H1 (cell line): ENCODE results near the gene OR9K2. TPM values are rescaled to one million over a fixed set of nuclear protein-coding genes. Genes with fewer than 3 reads are reported as not detected.

Experiments
- CTCF ChIA-PET: fragments of 300-600 bp; sonication (Branson Sonifier 250); formaldehyde crosslinking; loops from one replicate; lab custom pipeline; 2021; ENCODE audit not compliant: partially characterized antibody; lab: Charles Lee
- POLR2A ChIA-PET: fragments of 300-600 bp; sonication (Branson Sonifier 250); formaldehyde crosslinking; loops from one replicate; lab custom pipeline; 2021; ENCODE audit warnings: inconsistent platforms; ENCODE audit not compliant: partially characterized antibody; lab: Charles Lee
- DNase-seq, 2 experiments: peaks; one replicate each; pipeline versions ENCODE4 v3.0.0 to v3.0.0-alpha.2; 2010 to 2022; ENCODE audit warnings: low spot score in 2 of 2, low read depth in 1 of 2, mixed read lengths in 1 of 2
- FAIRE-seq: peaks from 2 replicates; lab custom pipeline; 2011; peaks lifted over from hg19 to GRCh38; lab: Jason Lieb, UNC
- H2AFZ ChIP-seq: 2 replicates; pipeline ENCODE4 v1.8.1; 2012; ENCODE audit warnings: low read length, inconsistent platforms
- H2AK5ac ChIP-seq: 2 replicates; pipeline ENCODE4 v1.6.1; 2013; ENCODE audit warnings: low read depth, low read length
- H2BK120ac ChIP-seq: replicated peaks from 2 replicates; pipeline ENCODE3; 2013; ENCODE audit warnings: low read depth, low read length, inconsistent platforms
- H2BK12ac ChIP-seq: 2 replicates; pipeline ENCODE4 v1.6.1; 2013; ENCODE audit warnings: low read depth, low read length
- H2BK15ac ChIP-seq: 2 replicates; pipeline ENCODE4 v1.6.1; 2013; ENCODE audit warnings: low read length
- H2BK20ac ChIP-seq: 2 replicates; pipeline ENCODE4 v1.6.1; 2013; ENCODE audit warnings: low read length
- H2BK5ac ChIP-seq: 2 replicates; pipeline ENCODE4 v1.6.1; 2013; ENCODE audit warnings: low read depth, low read length
- H3K14ac ChIP-seq: 2 replicates; pipeline ENCODE4 v1.6.1; 2013; ENCODE audit warnings: inconsistent platforms; ENCODE audit not compliant: insufficient read length
- H3K18ac ChIP-seq: 2 replicates; pipeline ENCODE4 v1.6.1; 2013; ENCODE audit warnings: low read length; ENCODE audit errors: extremely low read depth
- H3K23ac ChIP-seq: 2 replicates; pipeline ENCODE4 v1.6.1; 2013; ENCODE audit warnings: inconsistent platforms; ENCODE audit not compliant: insufficient read length
- H3K23me2 ChIP-seq: 2 replicates; pipeline ENCODE4 v1.6.1; 2013; ENCODE audit warnings: low read depth, low read length
- H3K27ac ChIP-seq: 2 replicates; pipeline ENCODE4 v1.6.1; 2011; ENCODE audit warnings: low read depth, low read length, inconsistent platforms
- H3K27me3 ChIP-seq, 4 experiments: replicated peaks in 1 of 4; 1 replicate in 1 of 4; 2 replicates in 3 of 4; pipeline versions ENCODE4 v1.6.1 to v1.8.1; 2011 to 2013; ENCODE audit warnings: low read length in 3 of 4, mild to moderate bottlenecking in 3 of 4, inconsistent platforms in 2 of 4, mixed read lengths in 2 of 4, moderate library complexity in 1 of 4; ENCODE audit not compliant: control insufficient read depth in 3 of 4, insufficient read depth in 3 of 4; ENCODE audit errors: extremely low read depth in 1 of 4
- H3K36me3 ChIP-seq, 4 experiments: 2 replicates each; pipeline versions ENCODE4 v1.6.1 to v1.8.1; 2011 to 2013; ENCODE audit warnings: mild to moderate bottlenecking in 4 of 4, low read length in 3 of 4, moderate library complexity in 2 of 4, control low read depth in 1 of 4, inconsistent platforms in 1 of 4; ENCODE audit not compliant: insufficient read depth in 4 of 4, control insufficient read depth in 2 of 4
- H3K4ac ChIP-seq: replicated peaks from 2 replicates; pipeline ENCODE3; 2013; ENCODE audit warnings: low read length, low read depth, mixed read lengths, inconsistent platforms; ENCODE audit not compliant: insufficient read length
- H3K4me1 ChIP-seq, 4 experiments: replicated peaks in 1 of 4; 1 replicate in 1 of 4; 2 replicates in 3 of 4; pipeline versions ENCODE4 v1.6.1 to v1.8.1; 2011 to 2013; ENCODE audit warnings: low read length in 3 of 4, inconsistent platforms in 2 of 4, mixed read lengths in 1 of 4; ENCODE audit not compliant: insufficient read depth in 4 of 4, control insufficient read depth in 3 of 4
- H3K4me2 ChIP-seq, 2 experiments: 2 replicates each; pipeline versions ENCODE4 v1.6.1 to v1.8.1; 2011 to 2013; ENCODE audit warnings: low read depth in 2 of 2, low read length in 2 of 2, control low read depth in 1 of 2, inconsistent platforms in 1 of 2, mild to moderate bottlenecking in 1 of 2; ENCODE audit not compliant: insufficient read depth in 1 of 2
- H3K4me3 ChIP-seq, 4 experiments: fragments of 200-600, 300-600 bp in 1 of 4; sonication (generic), shearing (Covaris generic), sonication (Bioruptor Twin) in 1 of 4; 2 replicates each; pipeline versions ENCODE4 v1.5.1 to v1.8.1; 2011 to 2016; ENCODE audit warnings: low read length in 4 of 4, low read depth in 3 of 4, control low read depth in 2 of 4, inconsistent platforms in 2 of 4, mild to moderate bottlenecking in 2 of 4, mixed read lengths in 1 of 4, moderate library complexity in 1 of 4; ENCODE audit not compliant: insufficient read depth in 2 of 4; ENCODE audit errors: extremely low read depth in 1 of 4
- H3K56ac ChIP-seq: replicated peaks from 2 replicates; pipeline ENCODE3; 2013; ENCODE audit warnings: low read depth, mild to moderate bottlenecking, mixed read lengths, low read length, inconsistent platforms; ENCODE audit not compliant: insufficient read length
- H3K79me1 ChIP-seq: 2 replicates; pipeline ENCODE4 v1.6.1; 2013; ENCODE audit warnings: low read depth, low read length, control low read depth
- H3K79me2 ChIP-seq, 2 experiments: 2 replicates each; pipeline versions ENCODE4 v1.6.1 to v1.8.1; 2012 to 2013; ENCODE audit warnings: low read length in 2 of 2, mild to moderate bottlenecking in 2 of 2, inconsistent platforms in 1 of 2; ENCODE audit not compliant: insufficient read depth in 2 of 2, control insufficient read depth in 1 of 2
- H3K9ac ChIP-seq, 4 experiments: replicated peaks in 1 of 4; 1 replicate in 1 of 4; 2 replicates in 3 of 4; pipeline versions ENCODE4 v1.6.1 to v1.8.1; 2011 to 2013; ENCODE audit warnings: low read depth in 3 of 4, low read length in 3 of 4, control low read depth in 2 of 4, mild to moderate bottlenecking in 2 of 4, moderate library complexity in 2 of 4, inconsistent platforms in 1 of 4; ENCODE audit errors: extremely low read depth in 1 of 4
- H3K9me3 ChIP-seq, 2 experiments: 2 replicates each; pipeline versions ENCODE4 v1.6.1 to v1.8.1; 2012 to 2013; ENCODE audit warnings: mild to moderate bottlenecking in 2 of 2, moderate library complexity in 2 of 2, control low read depth in 1 of 2, inconsistent platforms in 1 of 2, low read depth in 1 of 2, low read length in 1 of 2, mixed read lengths in 1 of 2; ENCODE audit not compliant: insufficient read depth in 2 of 2
- H4K20me1 ChIP-seq, 2 experiments: replicated peaks in 1 of 2; 2 replicates each; pipeline versions ENCODE3 to v1.8.1; 2011 to 2013; ENCODE audit warnings: inconsistent platforms in 2 of 2, low read length in 2 of 2, mild to moderate bottlenecking in 1 of 2; ENCODE audit not compliant: insufficient read depth in 2 of 2, control insufficient read depth in 1 of 2
- H4K5ac ChIP-seq: 2 replicates; pipeline ENCODE4 v1.6.1; 2013; ENCODE audit warnings: low read length, low read depth, mixed read lengths, inconsistent platforms; ENCODE audit not compliant: insufficient read length
- H4K8ac ChIP-seq: 2 replicates; pipeline ENCODE4 v1.8.0; 2013; ENCODE audit warnings: mild to moderate bottlenecking, moderate library complexity, low read length, inconsistent platforms; ENCODE audit not compliant: insufficient read depth; ENCODE audit errors: extremely low read depth
- H4K91ac ChIP-seq: replicated peaks from 2 replicates; pipeline ENCODE3; 2013; ENCODE audit warnings: low read length, mixed read lengths, inconsistent platforms; ENCODE audit not compliant: insufficient read length
- CREB1 ChIP-seq: IDR thresholded peaks from 2 replicates; pipeline ENCODE4 v1.6.1; 2012; ENCODE audit warnings: inconsistent platforms
- GTF2F1 ChIP-seq: IDR thresholded peaks from 2 replicates; pipeline ENCODE4 v1.6.1; 2012; ENCODE audit warnings: low read depth, low read length, improper control_type of control experiment, borderline replicate concordance
- JUND ChIP-seq: IDR thresholded peaks from 2 replicates; pipeline ENCODE4 v1.6.1; 2011; ENCODE audit warnings: mild to moderate bottlenecking, improper control_type of control experiment, low read length
- RFX5 ChIP-seq: IDR thresholded peaks from 2 replicates; pipeline ENCODE4 v1.6.1; 2011; ENCODE audit warnings: low read depth, low read length, improper control_type of control experiment, borderline replicate concordance
- SIN3A ChIP-seq, 2 experiments: IDR thresholded peaks in 1 of 2; conservative IDR thresholded peaks in 1 of 2; 2 replicates each; pipeline ENCODE4 v1.6.1; 2011 to 2012; ENCODE audit warnings: low read length in 2 of 2, improper control_type of control experiment in 1 of 2, low read depth in 1 of 2, mild to moderate bottlenecking in 1 of 2
- SP2 ChIP-seq: IDR thresholded peaks from 2 replicates; pipeline ENCODE4 v1.6.1; 2012; ENCODE audit warnings: mild to moderate bottlenecking, low read length, inconsistent platforms
- SP4 ChIP-seq: IDR thresholded peaks from 2 replicates; pipeline ENCODE4 v1.6.1; 2012; ENCODE audit warnings: low read length, inconsistent platforms
- WGBS, 2 experiments: shearing (Covaris generic) in 1 of 2; methylation state at CpG; one replicate each; pipeline versions ENCODE4 v1.1.6 to v1.1.7; 2013 to 2015; ENCODE audit warnings: low lambda C conversion rate in 2 of 2, mixed read lengths in 2 of 2, inconsistent platforms in 1 of 2, low coverage in 1 of 2, missing lambda C conversion rate in 1 of 2; ENCODE audit not compliant: insufficient replicate concordance in 2 of 2, insufficient coverage in 1 of 2, insufficient read length in 1 of 2; ENCODE audit errors: extremely low coverage in 1 of 2, missing lambda C conversion rate in 1 of 2; 5-methylcytosine and 5-hydroxymethylcytosine counted together
- polyA plus RNA-seq, 7 experiments: library from polyadenylated mRNA; depleted of rRNA in 3 of 7; stranded (reverse) in 5 of 7; unstranded in 2 of 7; fragments of >200 nt in 5 of 7; fragments of 200-250 nt in 2 of 7; gene quantifications; 1 replicate in 5 of 7; 2 replicates in 1 of 7; 4 replicates in 1 of 7; pipeline versions ENCODE4 v1.2.1 to v1.2.3, GENCODE V29; 2011 to 2013; ENCODE audit warnings: missing spikeins in 2 of 7, mixed read lengths in 2 of 7
- total RNA-seq: library from RNA; stranded (reverse); fragmentation: NEBNext Ultra II Directional; extraction: Animal tissue kit (Norgen Biotek cat#: 25700); gene quantifications from 2 replicates; pipeline ENCODE4 v1.2.1, GENCODE V29; 2021

OR9K2 gene
- total and polyA plus RNA-seq, 2 of the 8 experiments (the other 6 are each of a cell fraction or from before 2014, with no cell fraction given), result not detected

- ChIA-PET CTCF (no interaction called here), POLR2A (no interaction called here)
- 0 out of 7 replicates have a peak, but pooled peaks cover 0 to 3% (median 0%) of the 10 kb centered on the region in 4 experiments for H3K4me1 ChIP-seq
- no peak overlapping the region for H4K91ac ChIP-seq
- no peak overlapping the region for H4K5ac ChIP-seq
- DNase-seq (no peak), FAIRE-seq (peak; percentile 13)
- H3K23me2 ChIP-seq, result no peaks in the 10 kb centered on the region
- H2BK15ac ChIP-seq, result no peak overlapping the region
- H3K56ac ChIP-seq, result no peak overlapping the region
- no peak overlapping the region for H3K14ac ChIP-seq
- no peaks in the 10 kb centered on the region for H4K20me1 ChIP-seq
- H3K79me2 ChIP-seq, result no peaks in the 10 kb centered on the region
- H3K36me3 ChIP-seq, result no peaks in the 10 kb centered on the region; a peak in 1 of 8 replicates
- no peak overlapping the region for H3K4ac ChIP-seq
- no peak overlapping the region for H3K27ac ChIP-seq
- H3K79me1 ChIP-seq, result no peaks in the 10 kb centered on the region
- H2AFZ ChIP-seq, result no peak overlapping the region
- H3K9me3 ChIP-seq, result no peaks in the 10 kb centered on the region
- 94% methylated on average over 1 of the region's 1 CpG; no CpG with 5 or more reads in 1 of the 2 experiments for WGBS, 2 experiments
- no peaks in the 10 kb centered on the region for H3K27me3 ChIP-seq
- H3K23ac ChIP-seq, result no peak overlapping the region
- H2AK5ac ChIP-seq, result no peak overlapping the region
- H3K4me3 ChIP-seq, result no peak overlapping the region
- H2BK12ac ChIP-seq, result no peak overlapping the region
- H4K8ac ChIP-seq, result no peak overlapping the region
- no peak overlapping the region for H2BK120ac ChIP-seq
- no peak overlapping the region for H3K4me2 ChIP-seq
- no peak overlapping the region for H2BK20ac ChIP-seq
- H2BK5ac ChIP-seq, result no peak overlapping the region
- H3K18ac ChIP-seq, result no peak overlapping the region
- H3K9ac ChIP-seq, result no peak overlapping the region
- TF ChIP-seq JUND, result no peak
- TF ChIP-seq RFX5, result no peak
- TF ChIP-seq CREB1, result no peak
- TF ChIP-seq GTF2F1, result no peak
- TF ChIP-seq SP4, result no peak
- TF ChIP-seq SIN3A (conservative IDR thresholded peaks at IDR 0.05 in 1 of 2, IDR thresholded peaks at IDR 0.05 in 1 of 2; ENCODE audit: low read depth in 1 of 2, low read length in 2 of 2), result no peak
- no peak for TF ChIP-seq SP2
These were observed 10.1 kb upstream of the OR9K2 start for GRCh38 chr12:55116152-55116551.
